Measurements from ENCODE around the gene XYLT2.

Gene XYLT2

DNA sequence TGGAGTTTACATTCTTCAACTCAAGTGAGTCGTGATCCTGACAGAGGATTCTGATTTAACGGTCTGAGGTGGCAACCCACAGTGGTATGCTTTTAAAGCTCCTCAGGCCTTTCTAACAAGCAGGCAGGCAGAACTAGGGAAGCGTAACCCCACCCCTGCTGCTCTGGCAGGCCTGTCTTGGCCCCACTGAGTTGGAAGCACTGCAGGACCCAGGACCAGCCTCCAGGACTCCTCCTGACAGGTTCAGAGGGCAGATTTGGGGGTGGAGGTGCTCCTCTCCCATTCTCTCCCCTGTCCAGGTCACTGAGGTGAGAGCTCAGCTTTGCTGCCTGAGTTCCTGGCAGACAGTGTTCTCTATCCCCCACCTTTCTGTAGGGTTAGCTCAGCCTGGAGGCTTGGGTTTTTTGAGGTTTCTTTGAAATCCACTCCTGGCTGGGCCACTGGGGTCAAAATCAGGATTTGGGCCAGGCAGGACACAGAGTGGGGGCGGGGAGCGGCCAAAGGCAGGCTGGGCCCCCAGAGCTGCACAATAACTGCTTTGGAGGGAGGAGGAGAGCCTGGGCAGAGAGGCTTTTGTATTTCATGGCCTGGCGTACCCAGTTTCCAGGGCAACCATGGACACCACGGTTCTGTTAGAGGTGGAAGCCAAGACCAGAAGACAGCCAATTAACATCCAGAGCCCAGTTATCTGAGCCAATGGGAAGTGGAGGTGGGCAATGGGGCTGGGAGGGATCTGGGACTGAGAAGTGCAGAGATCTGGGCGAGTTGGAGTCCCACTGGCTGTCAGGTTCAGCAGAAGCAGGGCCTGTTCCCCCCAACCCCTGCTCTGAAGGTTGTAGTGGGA is 17.5 kb downstream of the XYLT2 start:
- peak; percentile 52 for DNase-seq (ENCODE audit: low spot score)

DNA sequence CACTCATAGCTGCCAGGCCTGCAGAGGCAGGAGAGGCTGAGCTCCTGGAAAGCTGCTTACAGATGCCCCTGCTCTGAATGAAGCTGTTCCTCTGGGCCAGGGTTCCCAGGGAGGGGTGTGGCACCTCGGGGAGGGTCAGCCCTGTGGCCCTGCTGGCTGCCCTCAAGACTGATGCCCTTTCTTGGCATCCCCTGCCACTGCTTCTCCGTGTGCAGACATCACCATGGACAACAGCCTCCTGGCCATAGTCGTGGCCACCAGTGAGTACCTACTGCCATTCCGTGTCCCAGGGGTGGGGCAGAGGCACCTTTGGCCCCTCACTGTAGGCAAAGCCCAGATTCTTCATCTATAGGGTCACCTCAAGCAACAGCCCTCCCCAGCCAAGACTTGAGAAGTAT is 18.1 kb downstream of the XYLT2 start:
- DNase-seq (ENCODE audit: low spot score), result no peak

DNA sequence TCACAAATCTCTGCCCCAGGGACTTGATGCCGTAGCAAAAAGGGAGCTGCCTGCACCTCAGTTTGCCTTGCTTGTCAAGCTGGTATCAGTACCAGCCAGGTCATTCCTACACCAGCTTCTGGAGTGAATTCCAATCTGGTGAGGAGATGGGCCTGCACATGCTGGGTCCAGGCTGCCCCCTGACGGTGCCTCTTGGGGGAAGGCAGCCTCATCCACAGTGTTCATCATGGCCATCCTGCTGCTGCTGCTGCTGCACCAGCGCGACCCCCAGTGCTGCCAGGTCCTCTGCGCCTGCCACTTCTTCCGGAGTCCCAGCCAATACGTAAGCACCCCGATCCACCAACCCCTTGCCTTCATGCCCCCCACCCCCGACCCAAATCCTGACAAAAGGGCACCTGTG is 18.8 kb downstream of the XYLT2 start:
- peak; percentile 38 for DNase-seq (ENCODE audit: low spot score)

DNA sequence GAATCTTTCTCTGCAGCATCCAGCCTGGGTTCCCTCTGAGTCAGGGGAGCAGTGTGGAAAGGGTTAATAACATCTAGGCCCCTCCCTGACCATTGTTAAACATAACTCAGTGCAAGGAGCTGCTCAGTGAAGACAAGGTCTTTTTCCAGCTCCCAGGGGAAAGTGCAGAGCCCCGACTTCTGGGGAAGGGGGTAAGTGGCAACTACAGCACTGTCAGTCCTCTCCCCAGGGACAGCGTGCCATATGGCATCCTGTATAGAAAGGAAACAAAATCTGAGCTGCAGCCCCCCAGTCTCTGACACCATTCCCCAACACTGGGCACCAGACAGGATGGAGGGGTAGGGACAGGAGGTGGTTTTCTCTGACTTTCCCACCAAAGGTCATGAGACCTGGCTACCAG is 19.2 kb downstream of the XYLT2 start:
- DNase-seq (ENCODE audit: low spot score), result no peak

DNA sequence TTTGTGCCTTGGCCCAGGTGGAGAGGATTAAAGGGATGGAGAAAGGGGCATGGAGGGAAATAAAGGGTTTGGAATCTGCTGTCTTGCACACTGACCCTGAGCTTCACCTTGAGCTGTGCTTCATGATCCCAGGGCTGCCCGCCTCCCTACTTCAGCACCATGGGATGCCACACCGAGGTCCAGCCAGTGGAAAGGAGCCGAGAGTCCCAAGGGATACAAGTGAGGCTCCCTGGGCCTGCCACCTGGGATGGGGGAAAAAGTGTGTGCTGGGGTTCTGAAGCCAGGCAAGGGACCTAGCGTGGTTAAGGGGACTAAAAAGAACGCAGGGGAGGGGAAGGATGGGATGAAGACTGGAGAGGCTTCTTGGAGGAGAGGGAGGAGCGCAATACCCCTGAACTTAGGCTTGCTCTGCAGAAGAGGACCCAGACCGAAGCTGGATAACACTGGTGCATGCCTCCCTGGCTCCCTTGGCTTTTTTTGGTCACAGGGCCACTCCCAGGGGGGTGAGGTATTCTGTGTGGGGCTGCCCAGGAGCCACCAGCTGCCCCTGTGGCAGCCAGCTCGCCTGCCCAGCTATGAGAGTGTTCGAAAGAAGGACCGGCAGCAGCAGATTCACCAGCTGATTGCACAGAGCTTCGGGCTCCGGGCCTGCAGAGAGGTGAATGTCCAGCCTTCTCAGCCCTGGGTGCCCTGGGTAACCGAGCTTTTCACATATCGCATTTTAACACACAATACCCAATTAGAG is 19.9 kb downstream of the XYLT2 start:
- no peak for DNase-seq (ENCODE audit: low spot score)

DNA sequence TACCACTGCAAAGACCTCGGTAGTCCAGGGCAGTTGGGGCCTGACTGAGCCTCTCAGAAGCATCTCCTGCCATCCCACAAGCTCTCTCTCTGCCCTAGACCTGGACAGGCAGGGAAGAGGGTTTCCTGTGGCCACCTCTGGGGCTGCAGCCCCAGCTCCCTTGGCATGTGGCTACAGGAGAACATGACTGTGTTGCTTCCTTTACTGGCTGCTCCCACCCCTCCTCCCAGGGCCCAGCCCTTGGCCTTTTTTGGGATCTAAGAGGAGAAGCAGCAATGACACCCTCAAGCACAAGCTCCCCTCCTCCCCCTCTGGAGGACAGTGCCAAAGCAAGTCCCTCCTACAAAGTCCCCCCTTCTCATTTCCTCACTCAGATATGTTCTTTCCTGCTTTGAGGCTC is 21.5 kb downstream of the XYLT2 start:
- no peak for DNase-seq (ENCODE audit: low spot score)

DNA sequence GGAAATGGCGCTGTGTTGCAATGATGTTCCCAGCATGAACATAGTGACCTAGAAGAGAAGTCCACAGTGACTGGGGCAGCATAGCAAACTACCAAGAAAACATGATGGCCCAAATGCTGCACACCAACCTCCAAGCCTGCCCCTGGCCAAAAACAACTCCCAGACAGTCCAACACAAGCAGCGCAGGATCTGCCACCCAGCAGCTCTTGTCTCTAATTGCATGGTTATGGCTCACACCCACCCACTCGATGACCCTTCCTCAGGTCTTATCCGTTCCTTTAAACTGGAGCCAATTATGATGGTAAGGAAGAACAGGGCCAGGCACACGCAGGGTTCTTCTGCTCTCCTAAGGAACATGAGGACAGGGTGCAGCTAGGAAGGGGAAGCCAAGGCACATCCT is 24.1 kb downstream of the XYLT2 start:
- DNase-seq (ENCODE audit: low spot score), result no peak

DNA sequence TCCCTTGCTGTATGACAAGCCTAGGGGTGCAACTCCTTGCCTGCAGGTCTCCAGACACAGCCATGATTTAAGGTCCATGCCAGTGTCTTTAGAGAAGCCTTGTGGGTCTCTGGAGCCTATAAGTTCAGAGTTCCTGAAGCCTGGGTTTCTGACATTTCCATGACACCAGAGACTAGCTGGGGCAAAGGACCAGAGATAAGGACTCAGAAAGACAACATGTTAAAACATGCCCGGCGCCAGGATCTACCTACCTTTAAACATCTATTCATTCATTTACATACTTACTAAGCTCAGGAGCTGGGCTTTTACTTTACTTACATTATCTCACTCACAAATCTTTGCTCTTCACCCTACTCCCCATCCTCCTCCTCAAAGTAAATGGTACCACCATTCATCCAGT is 25.6 kb downstream of the XYLT2 start:
- no peak for DNase-seq (ENCODE audit: low spot score)

DNA sequence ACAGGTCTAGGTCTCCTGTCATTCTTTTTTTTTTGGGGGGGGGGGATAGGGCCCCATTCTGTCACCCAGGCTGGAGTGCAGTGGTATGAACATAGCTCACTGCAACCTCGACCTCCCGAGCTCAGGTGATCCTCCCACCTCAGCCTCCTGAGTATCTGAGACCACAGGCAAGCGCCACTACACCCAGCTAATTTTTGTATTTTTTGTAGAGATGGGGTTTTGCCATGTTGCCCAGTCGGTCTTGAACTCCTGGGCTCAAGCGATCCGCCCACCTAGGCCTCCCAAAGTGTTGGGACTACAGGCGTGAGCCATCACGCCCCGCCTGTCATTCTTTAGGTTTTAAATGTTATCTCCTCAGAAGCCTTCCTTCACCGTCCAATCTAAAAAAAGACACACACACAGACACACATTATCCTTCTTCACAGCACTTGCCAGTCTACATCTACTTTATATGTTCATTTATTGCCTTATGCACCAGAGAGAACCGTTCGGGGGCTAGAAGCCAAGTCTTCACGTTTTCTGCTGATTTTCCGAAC is 26.4 kb downstream of the XYLT2 start:
- no peak for DNase-seq (ENCODE audit: low spot score)

DNA sequence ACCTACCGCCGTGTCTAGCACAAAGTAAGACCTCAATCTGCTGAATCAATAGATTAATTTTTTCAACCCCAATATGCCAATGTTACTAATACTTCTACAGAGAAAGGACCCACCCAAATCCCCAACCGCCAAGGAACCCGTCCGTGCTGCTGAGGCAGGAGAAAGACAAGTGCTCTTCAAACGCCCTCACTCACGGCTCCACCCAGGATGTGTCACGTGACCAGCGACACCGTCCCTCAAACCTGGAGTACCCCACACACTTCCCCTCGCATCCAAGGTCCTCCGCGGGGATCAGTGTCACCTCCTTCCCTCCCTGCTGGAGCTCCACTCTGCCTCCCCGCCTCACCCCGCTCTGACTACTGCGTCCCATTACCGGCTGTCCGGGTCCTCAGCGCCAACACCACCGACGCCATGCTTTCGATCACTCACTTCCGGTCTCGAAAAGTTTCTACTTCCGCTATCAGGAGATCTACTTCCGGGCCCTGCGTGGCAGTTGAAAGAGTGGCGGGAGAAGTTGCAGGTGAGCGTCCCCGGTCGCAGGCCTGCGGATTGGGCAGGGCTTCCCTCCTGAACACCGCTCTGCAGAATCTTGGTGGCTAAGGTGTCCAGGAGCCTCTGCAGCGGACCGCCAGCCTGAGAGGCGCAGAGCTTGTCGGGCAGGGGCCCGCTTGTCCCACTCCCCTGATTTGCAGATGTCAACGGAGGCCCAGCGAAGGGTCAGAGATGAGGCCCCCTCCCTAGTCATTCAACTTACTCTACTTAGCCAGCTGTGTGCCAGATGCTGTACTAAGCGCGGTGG is 27.0 kb downstream of the XYLT2 start, which contains the start of the genes EME1 and MRPL27:
Gene EME1, plus strand, starts transcription at position 472 of the 799 bp plus-strand sequence. CDS start 1,980 bp downstream, outside the sequence.
Gene MRPL27, minus strand, starts transcription at position 427 of the 799 bp plus-strand sequence. Its CDS starts 14 bp downstream, at position 413.
- DNase-seq (ENCODE audit: low spot score), result peak; percentile 94

DNA sequence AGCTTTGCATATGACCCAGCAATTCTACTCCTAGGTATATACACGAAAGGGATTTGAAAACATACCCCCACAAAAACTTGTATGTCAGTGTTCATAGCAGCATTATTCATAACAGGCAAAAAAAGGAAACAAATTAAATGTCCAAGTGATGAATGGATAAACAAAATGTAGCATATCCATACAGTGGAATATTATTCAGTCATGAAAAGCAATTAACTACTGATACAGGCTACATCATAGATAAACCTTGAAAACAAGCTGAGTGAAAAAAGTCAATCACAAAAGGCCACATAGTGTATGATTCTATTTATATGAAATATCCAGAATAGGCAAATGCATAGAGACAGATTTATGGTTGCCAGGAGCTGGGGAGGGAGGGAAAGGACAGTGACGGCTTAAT is 27.8 kb downstream of the XYLT2 start:
- DNase-seq (ENCODE audit: low spot score), result no peak

DNA sequence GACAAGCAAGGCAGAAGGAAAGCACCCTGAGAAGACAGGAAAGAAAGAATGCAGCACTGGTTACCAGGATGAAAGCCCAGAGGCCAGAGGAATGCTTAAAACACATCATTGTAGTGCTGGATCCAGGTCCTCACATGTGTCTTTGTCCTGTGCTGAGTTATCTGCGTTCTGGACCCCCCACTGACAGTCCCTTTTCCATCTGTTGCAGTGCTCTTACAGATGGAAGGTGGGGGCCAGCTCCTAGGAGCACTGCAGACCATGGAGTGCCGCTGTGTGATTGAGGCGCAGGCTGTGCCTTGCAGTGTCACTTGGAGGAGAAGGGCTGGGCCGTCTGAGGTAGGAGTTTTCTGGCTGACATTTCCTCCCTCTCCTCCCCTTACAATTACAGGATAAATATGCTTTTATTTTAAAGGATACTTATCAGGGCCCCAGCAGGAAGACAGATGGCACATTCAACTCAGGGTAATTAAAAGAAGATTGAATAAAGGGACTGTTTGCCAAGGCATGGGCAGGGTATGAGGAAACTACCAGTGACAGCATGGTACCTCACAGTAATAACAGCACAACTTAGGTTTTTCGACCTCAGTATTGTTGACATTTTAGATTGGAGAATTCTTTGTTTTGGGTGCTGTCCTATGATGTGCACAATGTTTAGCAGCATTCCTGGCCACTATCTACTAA is 30.1 kb downstream of the XYLT2 start:
- no peak for DNase-seq (ENCODE audit: low spot score)

DNA sequence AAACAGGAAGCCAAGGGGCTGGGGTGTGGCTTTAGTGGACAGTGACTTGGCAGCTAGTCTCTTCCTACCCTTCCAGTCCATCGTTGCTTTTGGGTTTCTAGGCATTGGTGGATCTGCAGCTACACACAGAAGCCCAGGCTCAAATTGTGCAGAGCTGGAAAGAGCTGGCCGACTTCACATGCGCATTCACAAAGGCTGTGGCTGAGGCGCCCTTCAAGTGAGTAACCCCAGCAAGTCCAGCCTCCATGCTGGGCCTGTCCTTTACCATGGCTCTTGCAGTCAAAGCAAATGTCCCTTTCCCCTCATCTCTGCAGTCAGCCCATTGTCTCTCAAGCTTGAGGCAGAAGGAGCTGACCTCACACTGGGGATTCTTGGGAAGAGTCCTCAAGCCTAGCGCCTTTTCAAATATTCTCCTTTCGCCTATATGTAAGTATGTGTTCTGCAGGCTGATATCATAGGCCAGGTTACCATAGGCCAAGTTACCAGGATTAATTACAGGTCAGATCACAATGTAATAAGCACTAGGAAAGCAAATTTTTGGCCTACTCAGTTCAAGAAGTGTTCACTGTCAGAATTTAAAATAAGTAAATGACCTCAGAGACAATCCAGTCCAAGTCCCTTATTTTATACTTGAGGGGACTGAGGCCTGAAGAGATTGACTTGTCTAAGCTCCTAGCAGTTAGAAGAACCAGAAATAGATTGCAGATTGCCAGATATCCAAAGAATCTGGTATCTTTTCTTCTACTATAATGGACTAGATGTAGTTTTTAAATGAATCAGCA is 33.6 kb downstream of the XYLT2 start:
- DNase-seq (ENCODE audit: low spot score), result no peak

DNA sequence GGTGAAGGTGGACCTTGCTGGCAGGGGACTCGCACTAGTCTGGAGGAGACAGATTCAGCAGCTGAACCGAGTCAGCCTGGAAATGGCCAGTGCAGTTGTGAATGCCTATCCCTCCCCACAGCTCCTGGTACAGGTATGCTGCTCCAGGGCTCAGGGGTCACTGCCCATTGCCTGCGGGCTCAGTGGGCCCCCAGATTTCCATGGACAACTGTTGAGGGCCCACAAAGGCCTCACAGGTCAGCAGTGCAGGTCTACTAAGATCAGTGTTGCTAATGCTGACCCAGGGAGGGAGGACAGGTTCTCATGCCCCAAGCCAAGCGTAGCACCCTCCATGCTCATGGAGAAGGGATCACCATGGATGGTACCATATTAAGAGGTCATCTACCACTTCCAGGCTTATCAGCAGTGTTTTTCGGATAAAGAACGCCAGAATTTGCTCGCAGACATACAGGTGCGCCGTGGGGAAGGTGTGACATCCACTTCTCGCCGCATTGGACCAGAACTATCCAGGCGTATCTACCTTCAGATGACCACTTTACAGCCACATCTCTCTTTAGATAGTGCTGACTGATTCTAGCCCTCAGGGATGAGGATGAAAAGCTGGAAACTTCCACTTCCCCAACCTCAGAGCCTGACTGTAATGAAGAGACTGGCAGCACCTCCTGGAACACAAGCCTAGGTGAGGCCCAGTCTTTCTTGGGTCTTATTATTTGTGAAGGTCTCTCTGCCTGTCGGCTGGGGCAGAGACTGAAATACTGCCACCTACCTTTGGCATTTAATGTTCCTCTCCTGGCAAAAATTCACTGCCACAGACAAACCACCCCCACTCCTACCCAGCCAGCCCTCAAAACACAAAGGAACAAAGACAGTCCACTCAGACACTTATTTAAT is 34.7 kb downstream of the XYLT2 start:
- DNase-seq (ENCODE audit: low spot score), result no peak

DNA sequence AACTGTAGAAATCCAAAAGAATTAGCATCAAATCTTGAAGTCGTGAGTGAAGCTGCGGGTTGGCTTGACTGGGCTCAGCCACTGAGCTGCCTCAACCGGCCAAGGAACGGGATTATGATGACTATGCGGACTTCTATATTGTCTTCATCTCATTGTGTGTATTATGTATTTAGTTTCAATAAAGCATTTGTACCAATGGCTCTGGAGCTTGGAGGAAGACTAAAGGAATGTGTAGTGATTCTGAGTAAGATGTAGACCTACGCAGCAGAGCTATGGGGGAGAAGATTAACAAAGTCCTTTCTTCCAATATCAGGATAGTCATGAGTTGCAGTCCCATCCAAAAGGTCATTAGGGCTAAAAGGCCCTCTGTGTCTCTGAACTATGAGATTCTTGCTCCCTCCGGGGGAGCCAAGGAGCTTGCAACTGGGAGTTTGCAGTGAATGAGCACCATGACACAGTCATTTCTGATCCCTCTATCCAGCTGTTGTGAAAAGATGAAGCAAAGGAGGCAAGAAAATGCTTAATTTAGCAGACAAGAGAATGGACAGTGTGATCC is 35.4 kb downstream of the XYLT2 start:
- DNase-seq (ENCODE audit: low spot score), result no peak

DNA sequence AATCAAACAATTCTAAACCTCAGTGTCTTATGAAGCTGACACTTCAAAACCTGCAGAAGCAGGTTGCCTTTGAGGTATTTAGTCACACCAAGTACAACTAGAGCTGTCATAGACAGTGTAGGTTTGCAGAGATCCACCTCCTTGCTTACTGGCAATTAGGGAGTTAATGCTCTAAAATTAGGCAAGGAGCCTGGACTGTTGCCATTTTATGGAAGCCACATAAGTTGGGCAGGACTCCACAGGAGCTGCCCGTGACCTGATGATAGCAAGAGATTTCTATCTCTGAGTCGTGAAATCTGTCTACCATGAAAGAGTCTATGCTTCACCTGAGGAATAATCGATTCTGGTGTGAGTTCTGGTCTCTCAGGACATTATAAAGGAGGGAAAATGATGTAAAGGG is 36.0 kb downstream of the XYLT2 start:
- DNase-seq (ENCODE audit: low spot score), result no peak

DNA sequence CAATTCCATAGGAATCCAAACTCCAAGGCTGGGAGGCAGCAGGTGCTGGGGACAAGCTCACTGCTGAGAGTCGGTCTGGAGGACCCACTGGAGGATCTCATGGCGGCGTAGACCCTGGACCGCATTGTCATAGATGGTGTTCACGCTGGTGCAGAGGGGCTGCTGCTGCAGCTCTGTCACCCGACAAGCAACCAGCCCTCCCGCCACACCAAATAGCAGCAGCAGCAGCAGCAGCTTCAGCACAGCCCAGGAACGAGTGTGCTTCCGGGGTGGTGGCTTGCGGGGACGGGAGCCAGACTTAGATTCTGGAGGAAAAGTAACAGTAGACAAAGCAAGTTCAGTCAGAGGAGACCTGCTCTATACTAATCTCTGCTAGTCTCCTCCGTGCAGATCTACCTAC is 37.0 kb downstream of the XYLT2 start:
- DNase-seq (ENCODE audit: low spot score), result no peak

DNA sequence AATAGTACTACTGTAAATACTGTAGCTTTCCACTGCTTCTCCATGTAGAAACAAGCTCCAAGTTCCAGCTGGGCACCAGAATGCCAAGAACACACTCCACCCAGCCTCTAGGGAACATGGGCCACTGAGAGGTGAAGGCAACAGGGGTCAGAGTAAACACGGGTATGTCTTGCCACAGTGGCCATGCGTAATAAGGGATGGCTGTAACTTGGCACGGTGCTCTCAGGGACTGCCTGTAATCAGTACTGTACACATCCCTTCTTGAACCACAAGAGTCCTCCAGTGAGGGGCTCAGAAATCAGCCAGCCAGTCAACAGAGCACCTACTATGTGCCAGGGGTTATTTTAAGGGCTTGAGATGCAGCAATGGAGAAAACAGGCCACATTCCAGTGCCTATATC is 40.6 kb downstream of the XYLT2 start:
- DNase-seq (ENCODE audit: low spot score), result no peak

DNA sequence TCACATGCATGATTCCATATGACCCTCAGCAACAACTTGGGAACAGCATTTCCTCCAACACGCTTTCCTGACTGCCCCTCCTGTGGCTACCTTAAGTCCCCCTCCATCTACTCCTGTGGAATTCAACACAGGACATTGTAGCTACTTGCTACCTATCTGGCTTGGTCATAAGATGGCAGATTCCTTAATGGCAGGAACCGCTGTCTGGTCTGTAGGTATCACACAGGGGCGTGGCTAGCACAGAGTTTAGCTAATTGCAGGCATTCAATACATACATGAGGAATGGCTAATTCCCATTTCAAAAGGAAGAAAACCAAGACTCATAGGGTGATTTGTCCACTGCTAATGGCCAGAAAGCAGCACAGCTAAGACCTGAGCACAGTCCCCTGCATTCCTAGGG is 42.8 kb downstream of the XYLT2 start:
- DNase-seq (ENCODE audit: low spot score), result no peak
